Measurements from ENCODE around the gene ROGDI. TPM values are rescaled to one million over a fixed set of nuclear protein-coding genes. Genes with fewer than 3 reads are reported as not detected.

Gene ROGDI
- total and polyA plus RNA-seq, 2 of the 13 experiments (the other 11 are each of a cell fraction or from before 2014, with no cell fraction given) = 19.2 to 42.1 TPM

GRCh38 chr16:4846901-4847773 lies 44.7 kb upstream of the ROGDI start, which contains the start of the genes GLYR1 and UBN1 (continued):
- TF ChIP-seq RFXAP (CRISPR knock-in tag; IDR thresholded peaks at IDR 0.05; ENCODE audit: borderline replicate concordance) = peak; percentile 93; the same call in 1 of the 2 replicates
- no peak for TF ChIP-seq ESRRA (CRISPR knock-in tag; IDR thresholded peaks at IDR 0.05; ENCODE audit: low read depth)
- peak; percentile 95 for TF ChIP-seq PHF8 (CRISPR knock-in tag; IDR thresholded peaks at IDR 0.05)
- no peak for TF ChIP-seq ATF5 (CRISPR knock-in tag; IDR thresholded peaks at IDR 0.05; ENCODE audit: low read depth)
- peak; percentile 39; the same call in 1 of the 2 replicates for TF ChIP-seq HOXA5 (CRISPR knock-in tag; IDR thresholded peaks at IDR 0.05)
- no peak for TF ChIP-seq HNF4G (IDR thresholded peaks at IDR 0.05; ENCODE audit: borderline replicate concordance, low read depth, low read length)
- peak; percentile 21; the same call in 1 of the 2 replicates for TF ChIP-seq HNF4G (CRISPR knock-in tag; IDR thresholded peaks at IDR 0.05; ENCODE audit: borderline replicate concordance, low read depth)
- no peak; the same call in 1 of the 2 replicates for TF ChIP-seq ZNF773 (CRISPR knock-in tag; IDR thresholded peaks at IDR 0.05; ENCODE audit: borderline replicate concordance)
- no peak for TF ChIP-seq IKZF1 (IDR thresholded peaks at IDR 0.05)
- TF ChIP-seq, protein P1, sequence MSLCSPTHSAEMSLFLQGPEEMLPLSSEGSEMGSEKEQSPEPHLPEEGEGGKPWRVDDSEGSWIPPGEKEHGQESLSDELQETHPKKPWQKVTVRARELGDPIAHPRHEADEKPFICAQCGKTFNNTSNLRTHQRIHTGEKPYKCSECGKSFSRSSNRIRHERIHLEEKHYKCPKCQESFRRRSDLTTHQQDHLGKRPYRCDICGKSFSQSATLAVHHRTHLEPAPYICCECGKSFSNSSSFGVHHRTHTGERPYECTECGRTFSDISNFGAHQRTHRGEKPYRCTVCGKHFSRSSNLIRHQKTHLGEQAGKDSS (CRISPR knock-in tag; IDR thresholded peaks at IDR 0.05; ENCODE audit: borderline replicate concordance, low read depth) = no peak
- TF ChIP-seq ARNT2 (CRISPR knock-in tag; IDR thresholded peaks at IDR 0.05; ENCODE audit: low read depth) = no peak
- TF ChIP-seq WIZ (CRISPR knock-in tag; IDR thresholded peaks at IDR 0.05) = no peak
- no peak for TF ChIP-seq SP5 (CRISPR knock-in tag; IDR thresholded peaks at IDR 0.05; ENCODE audit: borderline replicate concordance, low read depth)
- TF ChIP-seq ARNTL (CRISPR knock-in tag; IDR thresholded peaks at IDR 0.05) = peak; percentile 65
- peak; percentile 60 for TF ChIP-seq DR1 (CRISPR knock-in tag; IDR thresholded peaks at IDR 0.05)
- TF ChIP-seq SP140L (CRISPR knock-in tag; IDR thresholded peaks at IDR 0.05; ENCODE audit: borderline replicate concordance) = 0 out of 2 replicates have a peak, but pooled peaks have one; percentile 41
- peak; percentile 82; the same call in 1 of the 2 replicates for TF ChIP-seq TFE3 (CRISPR knock-in tag; IDR thresholded peaks at IDR 0.05)
- no peak for TF ChIP-seq ZBTB14 (CRISPR knock-in tag; IDR thresholded peaks at IDR 0.05)
- TF ChIP-seq, protein P2, sequence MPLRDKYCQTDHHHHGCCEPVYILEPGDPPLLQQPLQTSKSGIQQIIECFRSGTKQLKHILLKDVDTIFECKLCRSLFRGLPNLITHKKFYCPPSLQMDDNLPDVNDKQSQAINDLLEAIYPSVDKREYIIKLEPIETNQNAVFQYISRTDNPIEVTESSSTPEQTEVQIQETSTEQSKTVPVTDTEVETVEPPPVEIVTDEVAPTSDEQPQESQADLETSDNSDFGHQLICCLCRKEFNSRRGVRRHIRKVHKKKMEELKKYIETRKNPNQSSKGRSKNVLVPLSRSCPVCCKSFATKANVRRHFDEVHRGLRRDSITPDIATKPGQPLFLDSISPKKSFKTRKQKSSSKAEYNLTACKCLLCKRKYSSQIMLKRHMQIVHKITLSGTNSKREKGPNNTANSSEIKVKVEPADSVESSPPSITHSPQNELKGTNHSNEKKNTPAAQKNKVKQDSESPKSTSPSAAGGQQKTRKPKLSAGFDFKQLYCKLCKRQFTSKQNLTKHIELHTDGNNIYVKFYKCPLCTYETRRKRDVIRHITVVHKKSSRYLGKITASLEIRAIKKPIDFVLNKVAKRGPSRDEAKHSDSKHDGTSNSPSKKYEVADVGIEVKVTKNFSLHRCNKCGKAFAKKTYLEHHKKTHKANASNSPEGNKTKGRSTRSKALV (CRISPR knock-in tag; IDR thresholded peaks at IDR 0.05) = no peak
- no peak for TF ChIP-seq NFIB (CRISPR knock-in tag; IDR thresholded peaks at IDR 0.05; ENCODE audit: borderline replicate concordance)
- no peak for TF ChIP-seq ZNF83 (CRISPR knock-in tag; IDR thresholded peaks at IDR 0.05; ENCODE audit: borderline replicate concordance)
- TF ChIP-seq TBP (CRISPR knock-in tag; IDR thresholded peaks at IDR 0.05) = no peak
- peak; percentile 37; the same call in 1 of the 2 replicates for TF ChIP-seq JUN (CRISPR knock-in tag; IDR thresholded peaks at IDR 0.05)
- TF ChIP-seq ZNF124 (CRISPR knock-in tag; IDR thresholded peaks at IDR 0.05) = no peak
- TF ChIP-seq KDM6A (CRISPR knock-in tag; IDR thresholded peaks at IDR 0.05; ENCODE audit: low read depth) = no peak
